Measurements from ENCODE around the gene UCKL1.

UCKL1 gene

DNA sequence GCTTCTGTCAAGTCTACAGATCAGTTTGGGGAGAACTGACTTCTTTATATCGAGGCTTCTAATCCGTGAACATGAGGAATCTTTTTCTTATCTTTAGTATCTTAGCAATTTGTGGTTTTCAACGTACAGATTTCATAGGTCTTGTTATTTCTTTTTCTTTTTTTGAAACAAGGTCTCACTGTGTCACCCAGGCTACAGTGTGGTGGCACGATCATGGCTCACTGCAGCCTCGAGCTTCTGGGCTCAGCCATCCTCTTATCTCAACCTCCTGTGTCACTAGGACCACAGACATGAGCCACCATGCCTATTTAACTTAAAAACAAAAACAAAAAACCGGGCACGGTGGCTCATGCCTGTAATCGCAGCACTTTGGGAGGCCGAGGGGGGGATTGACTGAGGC is 32.0 kb downstream of the UCKL1 start:
- Histone ChIP-seq H3K4me3 (replicated peaks; ENCODE audit: insufficient read depth, low read length) (no peak overlapping the region), H3K27ac (replicated peaks) (no peak overlapping the region; the same call in 1 of the 2 replicates), H3K27me3 (ENCODE audit: insufficient read depth, poor library complexity, severe bottlenecking) (no peaks in the 10 kb centered on the region)
- no peak for DNase-seq (ENCODE audit: low read depth in 1 of 2, low spot score in 1 of 2)
- TF ChIP-seq POLR2AphosphoS5 (IDR thresholded peaks at IDR 0.05; ENCODE audit: low read depth) (no peak), GABPA (IDR thresholded peaks at IDR 0.05; ENCODE audit: low read depth) (no peak), SPI1 (IDR thresholded peaks at IDR 0.05; ENCODE audit: borderline replicate concordance, low read depth) (no peak)
- TF ChIP-seq, protein P1, sequence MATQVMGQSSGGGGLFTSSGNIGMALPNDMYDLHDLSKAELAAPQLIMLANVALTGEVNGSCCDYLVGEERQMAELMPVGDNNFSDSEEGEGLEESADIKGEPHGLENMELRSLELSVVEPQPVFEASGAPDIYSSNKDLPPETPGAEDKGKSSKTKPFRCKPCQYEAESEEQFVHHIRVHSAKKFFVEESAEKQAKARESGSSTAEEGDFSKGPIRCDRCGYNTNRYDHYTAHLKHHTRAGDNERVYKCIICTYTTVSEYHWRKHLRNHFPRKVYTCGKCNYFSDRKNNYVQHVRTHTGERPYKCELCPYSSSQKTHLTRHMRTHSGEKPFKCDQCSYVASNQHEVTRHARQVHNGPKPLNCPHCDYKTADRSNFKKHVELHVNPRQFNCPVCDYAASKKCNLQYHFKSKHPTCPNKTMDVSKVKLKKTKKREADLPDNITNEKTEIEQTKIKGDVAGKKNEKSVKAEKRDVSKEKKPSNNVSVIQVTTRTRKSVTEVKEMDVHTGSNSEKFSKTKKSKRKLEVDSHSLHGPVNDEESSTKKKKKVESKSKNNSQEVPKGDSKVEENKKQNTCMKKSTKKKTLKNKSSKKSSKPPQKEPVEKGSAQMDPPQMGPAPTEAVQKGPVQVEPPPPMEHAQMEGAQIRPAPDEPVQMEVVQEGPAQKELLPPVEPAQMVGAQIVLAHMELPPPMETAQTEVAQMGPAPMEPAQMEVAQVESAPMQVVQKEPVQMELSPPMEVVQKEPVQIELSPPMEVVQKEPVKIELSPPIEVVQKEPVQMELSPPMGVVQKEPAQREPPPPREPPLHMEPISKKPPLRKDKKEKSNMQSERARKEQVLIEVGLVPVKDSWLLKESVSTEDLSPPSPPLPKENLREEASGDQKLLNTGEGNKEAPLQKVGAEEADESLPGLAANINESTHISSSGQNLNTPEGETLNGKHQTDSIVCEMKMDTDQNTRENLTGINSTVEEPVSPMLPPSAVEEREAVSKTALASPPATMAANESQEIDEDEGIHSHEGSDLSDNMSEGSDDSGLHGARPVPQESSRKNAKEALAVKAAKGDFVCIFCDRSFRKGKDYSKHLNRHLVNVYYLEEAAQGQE (IDR thresholded peaks at IDR 0.05; ENCODE audit: insufficient replicate concordance, low read depth), result no peak
- TF ChIP-seq, protein P2, sequence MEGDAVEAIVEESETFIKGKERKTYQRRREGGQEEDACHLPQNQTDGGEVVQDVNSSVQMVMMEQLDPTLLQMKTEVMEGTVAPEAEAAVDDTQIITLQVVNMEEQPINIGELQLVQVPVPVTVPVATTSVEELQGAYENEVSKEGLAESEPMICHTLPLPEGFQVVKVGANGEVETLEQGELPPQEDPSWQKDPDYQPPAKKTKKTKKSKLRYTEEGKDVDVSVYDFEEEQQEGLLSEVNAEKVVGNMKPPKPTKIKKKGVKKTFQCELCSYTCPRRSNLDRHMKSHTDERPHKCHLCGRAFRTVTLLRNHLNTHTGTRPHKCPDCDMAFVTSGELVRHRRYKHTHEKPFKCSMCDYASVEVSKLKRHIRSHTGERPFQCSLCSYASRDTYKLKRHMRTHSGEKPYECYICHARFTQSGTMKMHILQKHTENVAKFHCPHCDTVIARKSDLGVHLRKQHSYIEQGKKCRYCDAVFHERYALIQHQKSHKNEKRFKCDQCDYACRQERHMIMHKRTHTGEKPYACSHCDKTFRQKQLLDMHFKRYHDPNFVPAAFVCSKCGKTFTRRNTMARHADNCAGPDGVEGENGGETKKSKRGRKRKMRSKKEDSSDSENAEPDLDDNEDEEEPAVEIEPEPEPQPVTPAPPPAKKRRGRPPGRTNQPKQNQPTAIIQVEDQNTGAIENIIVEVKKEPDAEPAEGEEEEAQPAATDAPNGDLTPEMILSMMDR (IDR thresholded peaks at IDR 0.05; ENCODE audit: insufficient read depth, low read length), result no peak

DNA sequence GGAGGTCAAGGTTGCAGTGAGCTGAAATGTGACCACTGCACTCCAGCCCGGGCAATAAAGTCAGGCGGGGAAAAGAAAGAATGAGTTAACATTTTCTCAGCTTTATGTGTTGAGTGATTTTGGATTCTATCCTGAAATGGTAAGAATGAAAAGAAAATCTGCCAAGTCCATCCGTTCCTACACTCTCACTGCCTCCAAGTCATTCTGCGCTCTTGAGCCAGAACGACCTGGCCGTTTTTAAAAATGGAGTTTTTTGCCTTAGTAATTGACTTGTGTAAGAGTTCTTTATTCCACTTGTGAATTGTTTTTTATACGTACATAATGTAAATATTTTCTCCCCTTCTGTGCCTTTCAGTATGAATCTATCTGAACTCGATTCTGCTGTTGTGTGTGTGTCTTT is 32.6 kb downstream of the UCKL1 start:
- no peaks in the 10 kb centered on the region for H3K27me3 ChIP-seq (ENCODE audit: insufficient read depth, poor library complexity, severe bottlenecking)
- H3K4me3 ChIP-seq (replicated peaks; ENCODE audit: insufficient read depth, low read length), result no peak overlapping the region
- H3K27ac ChIP-seq (replicated peaks), result no peak overlapping the region; the same call in 1 of the 2 replicates
- DNase-seq (ENCODE audit: low read depth in 1 of 2, low spot score in 1 of 2), result no peak
- TF ChIP-seq, protein P1 (IDR thresholded peaks at IDR 0.05; ENCODE audit: insufficient replicate concordance, low read depth), result no peak
- TF ChIP-seq GABPA (IDR thresholded peaks at IDR 0.05; ENCODE audit: low read depth), result no peak
- TF ChIP-seq, protein P2 (IDR thresholded peaks at IDR 0.05; ENCODE audit: insufficient read depth, low read length), result no peak
- no peak for TF ChIP-seq POLR2AphosphoS5 (IDR thresholded peaks at IDR 0.05; ENCODE audit: low read depth)
- no peak for TF ChIP-seq SPI1 (IDR thresholded peaks at IDR 0.05; ENCODE audit: borderline replicate concordance, low read depth)

DNA sequence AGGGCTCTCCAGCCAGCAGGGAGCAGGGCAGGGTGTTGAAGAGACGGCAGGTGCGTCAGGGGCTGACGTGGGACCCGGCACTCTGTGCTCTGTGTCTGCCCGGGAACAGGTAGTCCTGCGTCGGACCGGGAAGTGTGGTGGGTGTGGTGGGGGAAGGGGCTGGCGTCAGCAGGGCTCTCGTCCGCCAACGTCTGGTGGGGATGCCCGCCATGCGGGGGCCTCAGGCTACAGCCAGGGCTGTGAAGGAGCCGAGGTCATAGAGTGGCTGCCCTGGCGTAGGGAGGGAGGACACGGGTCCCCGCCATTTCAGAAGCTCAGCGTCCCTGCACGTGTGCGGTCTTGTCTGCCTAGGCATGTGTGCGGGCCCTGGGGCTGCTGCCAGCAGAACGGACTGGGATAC is 36.0 kb downstream of the UCKL1 start:
- DNase-seq (ENCODE audit: low read depth in 1 of 2, low spot score in 1 of 2), result no peak
- Histone ChIP-seq H3K4me3 (replicated peaks; ENCODE audit: insufficient read depth, low read length) (no peak overlapping the region), H3K27me3 (ENCODE audit: insufficient read depth, poor library complexity, severe bottlenecking) (no peaks in the 10 kb centered on the region), H3K27ac (replicated peaks) (no peak overlapping the region)
- TF ChIP-seq, protein P2 (IDR thresholded peaks at IDR 0.05; ENCODE audit: insufficient read depth, low read length), result no peak
- TF ChIP-seq GABPA (IDR thresholded peaks at IDR 0.05; ENCODE audit: low read depth), result no peak
- no peak for TF ChIP-seq SPI1 (IDR thresholded peaks at IDR 0.05; ENCODE audit: borderline replicate concordance, low read depth)
- no peak for TF ChIP-seq POLR2AphosphoS5 (IDR thresholded peaks at IDR 0.05; ENCODE audit: low read depth)
- TF ChIP-seq, protein P1 (IDR thresholded peaks at IDR 0.05; ENCODE audit: insufficient replicate concordance, low read depth), result no peak
